Heart left ventricle (tissue), 16 donors: ENCODE results near the gene RXRA. TPM values are rescaled to one million over a fixed set of nuclear protein-coding genes. Genes with fewer than 3 reads are reported as not detected.
A peak's percentile ranks its signal among the peaks of the same experiment; 100 is the strongest.
"Not testable (repeated sequence)": the region's sequence is repeated elsewhere in the genome, so short reads cannot be mapped to it uniquely, and the experiment has no call there.

Experiments used
- ATAC-seq, 4 donors: fragments of 200-7000 bp; cut with Tn5 transposase; one replicate each; pipeline ENCODE4 v1.9.1; 2020 to 2022; ENCODE audit warnings: moderate library complexity in 4 of 4, mild to moderate bottlenecking in 3 of 4, moderate number of reproducible peaks in 1 of 4
- DNase-seq, 5 donors: peaks; one replicate each; pipeline ENCODE4 v3.0.0-alpha.2; 2020
- H3K27ac ChIP-seq, 12 donors: fragments of 200-600 bp; sonication (generic) in 4 of 12; one replicate each; pipeline versions ENCODE4 v1.5.0 to v1.8.0; 2016 to 2022; ENCODE audit warnings: mild to moderate bottlenecking in 2 of 12
- H3K27me3 ChIP-seq, 9 donors: fragments of 200-600 bp; sonication (generic) in 2 of 9; one replicate each; pipeline versions ENCODE4 v1.5.1 to v1.8.0; 2016 to 2022; ENCODE audit warnings: mild to moderate bottlenecking in 3 of 9
- H3K36me3 ChIP-seq, 9 donors: fragments of 200-600 bp; sonication (generic) in 2 of 9; one replicate each; pipeline versions ENCODE4 v1.5.0 to v1.8.0; 2018 to 2022; ENCODE audit warnings: mild to moderate bottlenecking in 2 of 9
- H3K4me1 ChIP-seq, 12 donors: fragments of 200-600 bp; sonication (generic) in 4 of 12; one replicate each; pipeline versions ENCODE4 v1.5.0 to v1.8.0; 2016 to 2022; ENCODE audit warnings: mild to moderate bottlenecking in 3 of 12
- H3K4me3 ChIP-seq, 12 donors: fragments of 200-600 bp; sonication (generic) in 4 of 12; one replicate each; pipeline versions ENCODE4 v1.5.0 to v1.8.0; 2017 to 2022; ENCODE audit warnings: mild to moderate bottlenecking in 9 of 12, moderate library complexity in 4 of 12
- H3K9me3 ChIP-seq, 12 donors: fragments of 200-600 bp; sonication (generic) in 4 of 12; one replicate each; pipeline versions ENCODE4 v1.5.0 to v1.8.0; 2016 to 2022; ENCODE audit warnings: mild to moderate bottlenecking in 1 of 12
- POLR2A ChIP-seq, 2 donors: fragments of 450-650 bp; IDR thresholded peaks; one replicate each; pipeline ENCODE4 v1.6.1; 2017; ENCODE audit warnings: antibody characterized with exemption in 2 of 2, mild to moderate bottlenecking in 2 of 2, moderate library complexity in 2 of 2
- WGBS, 4 donors: extraction: QIAGEN DNeasy Blood & Tissue Kit in 2 of 4; methylation state at CpG; one replicate each; pipeline versions ENCODE4 v1.1.5 to v1.1.7; 2013 to 2018; 5-methylcytosine and 5-hydroxymethylcytosine counted together
- intact Hi-C, 10 donors: fragments of 100-400 bp; cut with DNase I; formaldehyde crosslinking; loops; one replicate each; pipeline versions ENCODE4 v1.11.1 to v1.14.2; 2022
- polyA plus RNA-seq, 2 donors: library from polyadenylated mRNA; stranded (reverse); fragments of 200-250 nt; gene quantifications; one replicate each; pipeline ENCODE4 v1.2.3, GENCODE V29; 2013
- total RNA-seq, 9 donors: library from RNA; depleted of rRNA in 2 of 9; stranded (reverse); fragments of >200 nt in 2 of 9; fragmentation: NEBNext Ultra II Directional in 3 of 9; extraction: Animal tissue kit (Norgen Biotek cat#: 25700) in 3 of 9; gene quantifications; one replicate each; pipeline versions ENCODE4 v1.1.0 to v1.2.4, GENCODE V29; 2016 to 2023
- TF ChIP-seq, protein P1 (sequence below), 12 donors: fragments of 200-600 bp; sonication (generic) in 4 of 12; IDR thresholded peaks; one replicate each; pipeline versions ENCODE4 v1.5.0 to v1.8.0; 2018 to 2022; ENCODE audit warnings: antibody characterized with exemption in 12 of 12, mild to moderate bottlenecking in 5 of 12
- donor health status: ischemic (EF 13 %, LVEDD 7.1; RV severe dilation, severe dysfunction).
- donor health status: healthy with polysubstance abuse.
- donor health status: DM: no; HTN: yes; CAD: no.
- donor health status: DM: no; HTN: no; CAD: no.
- donor health status: ischemic (EF 25% LVEDD 6.9; RV normal size, moderate dysfunction).
- donor health status: ischemic (EF 25% LVEDD 5.7; RV mildly dilated, moderate dysfunction).
- donor health status: healthy.
- donor health status: DM: yes; HTN: yes; CAD: no.
- donor health status: ischemic (EF 35%, LVEDD 5.7; RV mildly dilated, moderate dysfunction).
- donor health status: nonischemic (EF 11% LVEDD 7.7; RV severe dilation, severe dysfunction).
- donor health status: DM: yes; HTN: yes; CAD: no.
- donor health status: PGD.
- donor health status: ischemic (EF 29% LVEDD 5.4; RV normal size, mild dysfunction).
- donor health status: nonischemic (EF 23%, LVEDD 6.1; RV moderate dilation, normal function).

The RXRA gene
- total and polyA plus RNA-seq, 11 donors: 45.5 to 87.9 (median 54.9) TPM

DNA sequence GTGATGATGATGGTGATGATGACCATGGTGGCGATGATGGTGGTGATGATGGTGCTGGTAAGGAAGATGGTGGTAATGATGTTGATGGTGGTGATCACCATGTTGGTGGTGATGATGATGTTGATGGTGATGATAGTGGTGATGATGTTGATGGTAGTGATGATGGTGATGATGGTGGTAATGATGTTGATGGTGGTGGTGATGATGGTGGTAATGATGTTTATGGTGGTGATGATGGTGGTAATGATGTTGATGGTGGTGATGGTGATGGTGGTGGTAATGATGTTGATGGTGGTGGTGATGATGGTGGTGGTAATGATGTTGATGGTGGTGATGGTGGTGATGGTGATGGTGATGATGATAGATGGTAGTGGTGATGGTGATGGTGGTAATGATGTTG, 20.7 kb upstream of the RXRA start:
- intact Hi-C loops: no loop called here

DNA sequence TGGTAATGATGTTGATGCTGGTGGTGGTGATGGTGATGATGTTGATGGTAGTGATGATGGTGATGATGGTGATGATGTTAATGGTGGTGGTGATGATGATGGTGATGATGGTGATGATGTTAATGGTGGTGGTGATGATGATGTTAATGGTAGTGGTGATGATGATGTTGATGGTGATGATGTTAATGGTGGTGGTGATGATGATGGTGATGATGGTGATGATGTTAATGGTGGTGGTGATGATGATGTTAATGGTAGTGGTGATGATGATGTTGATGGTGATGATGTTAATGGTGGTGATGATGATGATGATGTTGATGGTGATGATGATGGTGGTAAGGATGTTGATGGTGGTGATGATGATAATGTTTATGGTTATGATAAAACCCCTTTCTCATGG, 20.2 kb upstream of the RXRA start:
- H3K27ac ChIP-seq, DNase-seq, H3K9me3 ChIP-seq, ATAC-seq, H3K4me1 ChIP-seq, H3K4me3 ChIP-seq, H3K27me3 ChIP-seq, intact Hi-C loops, H3K36me3 ChIP-seq: not testable (repeated sequence)

More for the DNA sequence above, 20.7 kb upstream of the RXRA start:
- Histone ChIP-seq H3K36me3 (no peaks in the 10 kb centered on the region), H3K4me3 (no peak overlapping the region), H3K27me3 (no peaks in the 10 kb centered on the region), H3K27ac (no peak overlapping the region), H3K9me3 (peaks cover 0 to under 1% (median 0%) of the 10 kb centered on the region in 12 donors), H3K4me1 (no peaks in the 10 kb centered on the region)
- no peak for ATAC-seq
- TF ChIP-seq POLR2A (IDR thresholded peaks at IDR 0.05): no peak
- TF ChIP-seq, protein P1, sequence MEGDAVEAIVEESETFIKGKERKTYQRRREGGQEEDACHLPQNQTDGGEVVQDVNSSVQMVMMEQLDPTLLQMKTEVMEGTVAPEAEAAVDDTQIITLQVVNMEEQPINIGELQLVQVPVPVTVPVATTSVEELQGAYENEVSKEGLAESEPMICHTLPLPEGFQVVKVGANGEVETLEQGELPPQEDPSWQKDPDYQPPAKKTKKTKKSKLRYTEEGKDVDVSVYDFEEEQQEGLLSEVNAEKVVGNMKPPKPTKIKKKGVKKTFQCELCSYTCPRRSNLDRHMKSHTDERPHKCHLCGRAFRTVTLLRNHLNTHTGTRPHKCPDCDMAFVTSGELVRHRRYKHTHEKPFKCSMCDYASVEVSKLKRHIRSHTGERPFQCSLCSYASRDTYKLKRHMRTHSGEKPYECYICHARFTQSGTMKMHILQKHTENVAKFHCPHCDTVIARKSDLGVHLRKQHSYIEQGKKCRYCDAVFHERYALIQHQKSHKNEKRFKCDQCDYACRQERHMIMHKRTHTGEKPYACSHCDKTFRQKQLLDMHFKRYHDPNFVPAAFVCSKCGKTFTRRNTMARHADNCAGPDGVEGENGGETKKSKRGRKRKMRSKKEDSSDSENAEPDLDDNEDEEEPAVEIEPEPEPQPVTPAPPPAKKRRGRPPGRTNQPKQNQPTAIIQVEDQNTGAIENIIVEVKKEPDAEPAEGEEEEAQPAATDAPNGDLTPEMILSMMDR (IDR thresholded peaks at IDR 0.05): no peak
- 96 to 100% (median 98%) methylated on average over 1 of the region's 1 CpG for WGBS, 4 donors
- DNase-seq: no peak

DNA sequence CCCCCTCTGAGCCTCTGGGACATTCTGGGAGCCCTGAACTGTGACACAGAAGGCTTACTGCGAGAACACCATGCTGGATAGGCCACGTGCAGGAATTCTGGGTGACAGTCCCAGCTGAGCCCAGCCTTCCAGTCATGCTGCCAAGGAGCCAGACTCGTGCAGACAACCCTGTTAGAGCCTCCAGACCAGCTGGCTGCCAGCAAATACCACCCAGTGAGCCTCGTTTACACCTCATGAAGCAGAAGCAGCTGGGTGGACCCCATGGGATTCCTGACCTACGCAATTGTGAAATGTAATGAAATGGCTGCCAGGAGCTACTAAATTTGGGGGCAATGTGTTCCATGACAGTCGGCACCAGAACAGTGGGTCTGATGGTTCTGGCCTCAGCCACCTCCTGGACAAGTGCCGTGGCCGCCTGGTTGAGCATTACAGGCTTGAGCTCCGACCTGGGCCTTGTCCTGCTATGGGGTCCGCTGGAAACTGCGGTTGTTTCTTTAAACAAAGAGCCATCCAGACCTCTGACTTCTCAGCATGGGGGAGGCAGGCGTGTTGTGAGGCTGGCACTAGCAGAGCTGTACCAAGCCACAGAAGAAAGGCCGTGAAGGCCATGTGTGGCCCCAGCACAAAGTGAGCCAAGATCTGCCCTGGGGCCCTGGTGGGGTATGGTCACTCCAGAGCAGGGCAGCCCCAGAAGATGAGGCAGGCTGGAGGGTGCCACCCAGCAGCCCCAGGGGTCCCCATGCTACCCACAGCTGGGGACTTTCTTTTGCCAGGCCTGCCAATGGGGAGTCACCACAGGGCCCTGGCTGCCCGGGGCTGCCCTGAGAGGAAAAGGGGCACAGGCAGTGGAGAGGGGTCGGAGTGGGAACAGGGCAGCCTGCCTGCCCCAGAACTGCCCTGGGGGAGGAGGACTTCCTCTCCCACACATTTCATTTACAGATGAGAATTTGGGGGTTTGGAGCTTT, 19.3 kb upstream of the RXRA start:
- no peak overlapping the region for H3K4me3 ChIP-seq
- H3K9me3 ChIP-seq: peaks cover 0 to 10% (median 0%) of the 10 kb centered on the region in 12 donors
- H3K27me3 ChIP-seq: no peaks in the 10 kb centered on the region
- no peak overlapping the region for H3K27ac ChIP-seq
- H3K4me1 ChIP-seq: no peaks in the 10 kb centered on the region
- 82 to 90% (median 86%) methylated on average over 12 to 15 of the region's 15 CpGs for WGBS, 4 donors
- H3K36me3 ChIP-seq: no peaks in the 10 kb centered on the region
- peak in 3 of 5 donors; percentile 26 to 48 (median 39) for DNase-seq
- TF ChIP-seq, protein P1 (IDR thresholded peaks at IDR 0.05): no peak
- TF ChIP-seq POLR2A (IDR thresholded peaks at IDR 0.05): no peak
- ATAC-seq: peak in 3 of 4 donors; percentile 42 to 76 (median 59)
- intact Hi-C loops: no loop called here

DNA sequence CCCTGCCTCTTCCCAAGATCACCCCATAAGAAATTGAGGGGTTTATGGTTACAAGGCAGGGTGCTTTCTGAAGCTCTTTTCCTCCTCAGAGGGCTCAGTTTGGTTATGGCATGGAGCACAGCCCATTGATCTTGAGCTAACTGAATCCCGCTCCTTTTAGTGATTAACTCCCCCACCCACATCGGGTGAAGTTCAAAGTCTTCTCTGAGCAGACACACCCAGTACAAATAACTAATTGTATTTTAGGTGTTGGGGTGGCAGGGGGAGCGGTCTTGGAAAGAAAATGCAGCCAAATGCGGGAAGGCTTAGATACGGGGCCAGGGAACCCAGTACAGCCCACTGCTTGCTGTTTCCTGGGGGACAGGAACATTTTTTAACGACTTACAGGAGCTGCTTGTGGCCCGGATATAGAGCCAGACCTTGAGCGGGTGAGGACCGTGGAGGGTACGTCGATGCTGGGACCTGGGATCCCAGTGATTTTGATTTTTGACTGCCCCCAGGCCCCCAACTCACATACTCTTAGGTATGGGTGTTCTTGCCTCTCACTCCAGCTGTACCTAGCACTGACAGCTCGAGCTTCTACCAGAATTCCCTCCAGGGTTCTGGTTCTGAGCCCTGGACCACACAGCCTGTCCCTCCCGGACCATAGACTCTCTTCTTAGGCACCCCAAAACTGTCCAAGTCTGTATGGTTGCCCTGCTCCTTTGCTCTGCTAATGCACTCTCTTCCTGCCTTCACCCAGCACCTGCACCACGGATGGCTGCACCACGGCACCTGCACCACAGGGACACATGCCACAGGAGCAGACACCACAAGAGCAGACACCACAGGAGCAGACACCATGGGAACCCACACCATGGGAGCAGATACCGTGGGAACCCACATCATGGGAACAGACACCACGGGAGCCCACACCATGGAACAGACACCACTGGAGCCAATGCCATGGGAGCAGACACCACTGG, 18.3 kb upstream of the RXRA start:
- Histone ChIP-seq H3K4me3 (no peak overlapping the region), H3K27ac (no peak overlapping the region), H3K4me1 (no peaks in the 10 kb centered on the region), H3K27me3 (no peaks in the 10 kb centered on the region), H3K36me3 (no peaks in the 10 kb centered on the region), H3K9me3 (peaks cover 0 to 19% (median 0%) of the 10 kb centered on the region in 12 donors)
- DNase-seq: peak in 1 of 5 donors; percentile 26
- intact Hi-C loops: no loop called here
- no peak for TF ChIP-seq POLR2A (IDR thresholded peaks at IDR 0.05)
- TF ChIP-seq, protein P1 (IDR thresholded peaks at IDR 0.05): no peak
- 91 to 92% (median 91%) methylated on average over 16 to 17 of the region's 17 CpGs for WGBS, 4 donors
- no peak for ATAC-seq

DNA sequence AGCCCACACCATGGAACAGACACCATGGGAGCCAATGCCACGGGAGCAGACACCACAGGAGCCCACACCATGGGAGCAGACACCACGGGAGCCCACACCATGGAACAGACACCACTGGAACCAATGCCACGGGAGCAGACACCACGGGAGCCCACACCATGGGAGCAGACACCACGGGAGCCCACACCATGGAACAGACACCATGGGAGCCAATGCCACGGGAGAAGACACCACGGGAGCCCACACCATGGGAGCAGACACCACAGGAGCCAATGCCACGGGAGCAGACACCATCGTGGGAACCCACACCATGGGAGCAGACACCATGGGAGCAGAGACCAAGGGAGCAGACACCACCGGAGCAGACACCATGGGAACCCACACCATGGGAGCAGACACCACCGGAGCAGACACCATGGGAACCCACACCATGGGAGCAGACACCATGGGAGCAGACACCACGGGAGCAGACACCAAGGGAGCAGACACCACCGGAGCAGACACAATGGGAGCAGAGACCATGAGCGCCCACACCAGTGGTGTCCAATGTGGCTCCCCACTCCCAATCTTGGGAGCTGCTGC, 17.5 kb upstream of the RXRA start:
- intact Hi-C loops, H3K36me3 ChIP-seq, H3K27ac ChIP-seq, H3K4me1 ChIP-seq, H3K27me3 ChIP-seq, H3K4me3 ChIP-seq, ATAC-seq: not testable (repeated sequence)
- WGBS, 4 donors: 88 to 94% (median 92%) methylated on average over 10 to 14 of the region's 14 CpGs
- H3K9me3 ChIP-seq: peaks cover 0 to 26% (median 0%) of the 10 kb centered on the region in 12 donors
- peak in 2 of 5 donors; percentile 3 to 33 for DNase-seq
